Esophagus muscularis mucosa (tissue), 4 donors: Measurements from ENCODE around the gene HDGFL2.

Experiments
- CTCF ChIP-seq, 3 experiments: fragments of 200-600 bp in 2 of 3; fragments of 450-650 bp in 1 of 3; sonication (generic) in 2 of 3; IDR thresholded peaks; one replicate each; pipeline ENCODE4 v1.5.1; 2017 to 2019; ENCODE audit warnings: antibody characterized with exemption in 3 of 3, mild to moderate bottlenecking in 2 of 3, moderate library complexity in 1 of 3
- EP300 ChIP-seq: sonication (generic); formaldehyde crosslinking; IDR thresholded peaks from one replicate; pipeline ENCODE4 v1.6.1; 2017; ENCODE audit warnings: antibody characterized with exemption
- POLR2A ChIP-seq: fragments of 450-650 bp; IDR thresholded peaks from one replicate; pipeline ENCODE4 v1.6.1; 2017; ENCODE audit warnings: antibody characterized with exemption, moderate library complexity, mild to moderate bottlenecking, low read depth
- POLR2AphosphoS5 ChIP-seq, 2 donors: sonication (generic); formaldehyde crosslinking; IDR thresholded peaks; one replicate each; pipeline ENCODE4 v1.6.1; 2017; ENCODE audit warnings: antibody characterized with exemption in 2 of 2

GRCh38 chr19:4516939-4517300 is 44.8 kb downstream of the HDGFL2 start:
- TF ChIP-seq POLR2A (peak; percentile 70), CTCF (IDR thresholded peaks at IDR 0.05) (no peak), POLR2AphosphoS5 (IDR thresholded peaks at IDR 0.05) (peak; percentile 67 to 68), EP300 (no peak)
